ENCODE measurements around the gene FOXJ3.

FOXJ3 gene

DNA sequence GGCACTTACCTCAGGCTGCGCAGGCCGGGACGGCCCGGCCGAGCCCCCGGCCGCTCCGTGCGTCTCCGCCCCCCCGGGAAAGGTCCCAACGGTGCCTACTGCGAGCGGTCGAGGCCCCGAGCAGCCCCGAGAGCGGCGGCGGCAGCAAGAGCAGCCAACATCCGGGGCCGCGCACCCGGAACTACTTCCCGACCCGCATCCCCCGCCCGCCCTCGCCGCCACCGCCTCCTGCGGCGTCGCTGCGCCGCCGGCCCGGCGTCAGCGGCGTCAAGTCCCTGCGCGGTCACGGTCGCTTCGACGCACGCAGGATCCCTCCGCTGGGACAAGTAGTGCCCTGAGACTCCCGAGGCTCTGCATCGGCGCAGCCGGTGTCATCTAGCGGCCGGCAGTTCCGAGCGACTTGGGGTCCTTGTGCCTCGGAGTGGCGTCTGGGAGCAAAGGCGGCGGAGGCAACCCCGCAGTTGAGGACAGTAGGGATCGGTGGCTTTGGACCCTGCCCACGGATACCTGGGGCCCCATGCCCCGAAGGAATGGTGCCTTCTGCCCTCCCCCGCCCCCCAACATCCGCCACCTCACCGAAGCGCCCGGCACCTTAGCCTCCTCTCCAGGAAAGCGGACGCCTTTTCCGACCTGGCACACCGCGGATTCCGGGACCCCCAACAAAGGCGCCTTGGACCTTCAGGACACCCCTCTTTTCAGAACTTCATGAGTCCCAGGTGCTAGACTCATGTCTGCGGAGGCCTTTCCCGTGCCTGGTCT lies at the start of gene FOXJ3:
TSS of gene FOXJ3 (minus strand) at position 186 of the 759 bp plus-strand sequence. CDS start 24,142 bp downstream, outside the sequence.
- DNase-seq (ENCODE audit: insufficient read length, low spot score) (peak; percentile 81), FAIRE-seq (no peak)

DNA sequence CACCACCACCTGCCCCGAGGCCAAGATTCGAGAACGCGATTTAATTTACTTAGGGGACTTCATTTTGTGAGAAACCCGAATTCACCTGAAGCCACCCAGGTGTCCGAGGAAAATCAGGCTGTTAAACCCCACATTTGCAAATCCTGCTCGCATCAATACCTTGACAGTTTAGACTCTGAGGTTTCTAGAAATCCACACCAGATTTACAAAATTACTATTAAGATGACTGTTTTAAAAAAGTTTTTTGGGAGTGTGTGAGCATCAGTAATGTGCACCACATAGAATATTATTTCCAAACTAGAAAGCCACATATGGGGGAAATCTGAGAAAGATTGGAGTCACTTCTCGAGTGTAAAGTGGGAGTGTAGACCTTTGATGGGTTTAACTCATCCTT lies 46.2 kb upstream of the FOXJ3 start:
- no peak for DNase-seq (ENCODE audit: insufficient read length, low spot score)
- FAIRE-seq = peak; percentile 23

DNA sequence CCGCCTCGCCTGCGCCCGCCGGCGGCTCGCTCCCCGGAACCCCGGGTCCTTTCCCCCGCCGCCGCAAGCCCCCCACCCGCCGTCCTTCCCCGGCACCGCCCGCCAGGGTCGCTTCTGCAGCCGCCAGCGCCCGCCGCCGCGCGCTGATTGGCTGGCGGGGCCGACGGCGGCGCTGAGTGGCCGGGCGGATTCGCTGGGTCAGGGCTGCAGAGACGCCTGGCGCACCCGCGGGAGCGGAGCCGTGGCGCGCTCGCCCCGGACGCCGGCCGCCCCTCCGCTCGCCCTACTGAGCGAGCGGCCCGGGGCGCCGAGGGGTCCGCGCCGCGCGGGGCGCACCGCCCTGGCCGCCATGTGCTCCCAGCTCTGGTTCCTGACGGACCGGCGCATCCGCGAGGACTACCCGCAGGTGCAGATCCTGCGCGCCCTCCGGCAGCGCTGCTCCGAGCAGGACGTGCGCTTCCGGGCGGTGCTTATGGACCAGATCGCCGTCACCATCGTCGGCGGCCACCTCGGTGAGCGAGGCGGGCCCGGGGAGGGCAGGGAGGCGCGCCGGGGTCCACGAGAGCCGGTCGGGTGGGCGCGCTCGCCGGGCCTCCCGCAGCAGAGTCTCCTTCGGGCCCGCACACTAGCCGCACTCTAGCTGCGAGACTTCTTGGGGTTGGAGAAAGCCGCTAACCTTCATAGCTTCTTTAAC lies 45.7 kb upstream of the FOXJ3 start, which contains the start of gene RIMKLA:
TSS of gene RIMKLA (plus strand) at position 207 of the 694 bp plus-strand sequence. CDS start at position 350, 143 bp downstream.
- DNase-seq (ENCODE audit: insufficient read length, low spot score) (peak; percentile 86), FAIRE-seq (peak; percentile 65)

DNA sequence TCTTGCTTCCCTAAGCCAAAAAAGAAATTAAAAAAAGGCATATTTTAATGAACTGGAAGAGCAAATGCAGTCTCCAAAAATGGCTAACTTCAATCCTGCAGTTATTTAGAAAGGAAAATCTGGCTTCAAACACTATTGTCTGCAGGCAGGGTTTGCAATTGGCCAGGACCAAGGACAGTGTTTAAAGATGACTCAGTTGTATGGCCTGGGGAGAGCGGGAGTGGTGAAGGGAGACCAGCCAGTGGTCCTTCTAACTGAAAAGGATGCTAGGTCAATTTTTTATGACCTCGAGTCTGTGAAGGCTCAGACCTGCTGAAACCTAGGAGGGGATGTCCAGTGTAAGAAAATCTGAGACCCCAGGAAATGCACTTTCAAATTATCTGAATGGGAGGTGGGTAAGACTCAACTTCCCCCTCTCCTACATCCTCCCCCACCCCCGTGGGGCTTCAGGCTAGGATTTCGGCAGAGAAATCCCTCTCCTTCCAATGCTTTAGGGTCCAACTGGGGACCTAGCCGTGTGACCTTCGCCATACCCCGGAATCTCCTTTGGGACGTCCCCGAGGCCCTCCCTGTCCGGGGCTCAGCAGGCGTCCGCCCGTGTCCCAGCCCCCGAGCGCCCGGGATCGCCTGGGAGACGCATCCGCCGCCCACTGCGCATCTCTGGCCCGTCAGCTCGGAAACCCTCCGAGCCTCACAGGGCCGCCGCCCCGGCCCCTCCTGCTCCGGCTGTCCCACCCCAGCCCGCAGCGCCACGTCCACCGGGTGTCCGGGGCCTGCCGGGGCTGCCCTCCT lies 45.0 kb upstream of the FOXJ3 start:
- DNase-seq (ENCODE audit: insufficient read length, low spot score) = peak; percentile 48
- peak; percentile 37 for FAIRE-seq

DNA sequence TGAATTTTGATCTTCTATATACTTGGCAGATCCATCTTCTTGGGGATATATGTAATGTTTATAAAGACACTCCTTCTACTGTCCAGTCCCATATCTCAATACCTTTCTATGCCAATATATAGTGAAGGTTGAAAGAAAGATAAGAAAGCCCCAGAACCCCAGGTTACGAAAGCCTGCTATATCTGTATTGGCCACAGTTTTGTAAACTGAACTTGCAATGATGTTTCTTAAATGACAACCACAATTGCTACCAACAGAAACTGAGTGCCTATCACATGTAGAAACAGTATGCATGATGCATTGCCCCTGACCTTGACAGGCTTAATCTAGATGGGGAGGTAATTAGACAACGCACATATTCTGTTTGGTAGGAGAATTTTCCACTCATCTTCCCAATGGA lies 37.8 kb upstream of the FOXJ3 start:
- DNase-seq (ENCODE audit: insufficient read length, low spot score) (no peak), FAIRE-seq (no peak)

DNA sequence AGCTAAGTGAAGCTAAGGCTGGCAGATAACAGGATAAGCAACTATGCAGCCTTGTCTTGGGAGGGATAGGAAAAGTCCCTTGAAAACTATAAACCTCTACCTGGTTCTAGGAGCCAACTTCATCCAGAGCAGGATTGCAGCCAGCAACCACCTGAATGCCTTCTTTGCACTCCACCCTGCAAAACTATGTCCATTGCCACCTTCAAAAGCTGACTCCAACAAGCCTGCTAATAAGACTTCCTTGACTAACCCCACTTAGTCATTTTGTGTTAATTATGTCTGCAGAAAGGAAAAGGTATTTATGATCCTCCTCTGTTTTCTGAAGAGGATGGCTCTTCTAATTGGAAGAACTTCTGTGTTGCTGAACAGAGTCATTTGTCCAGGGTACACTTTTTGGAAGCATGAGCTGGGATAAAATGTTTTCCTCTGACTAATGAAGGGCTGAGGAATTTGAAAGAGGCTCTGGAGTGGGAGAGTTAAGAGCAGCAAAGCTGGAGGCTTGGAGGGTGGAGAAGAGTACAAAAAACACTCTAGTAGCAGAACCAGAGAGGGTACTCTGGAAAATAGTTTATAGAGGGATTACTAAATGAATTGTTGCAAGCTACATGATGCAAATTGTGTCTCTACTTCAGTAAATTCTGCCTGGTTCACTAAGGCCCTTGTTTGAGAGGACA lies 36.0 kb upstream of the FOXJ3 start:
- FAIRE-seq = no peak

DNA sequence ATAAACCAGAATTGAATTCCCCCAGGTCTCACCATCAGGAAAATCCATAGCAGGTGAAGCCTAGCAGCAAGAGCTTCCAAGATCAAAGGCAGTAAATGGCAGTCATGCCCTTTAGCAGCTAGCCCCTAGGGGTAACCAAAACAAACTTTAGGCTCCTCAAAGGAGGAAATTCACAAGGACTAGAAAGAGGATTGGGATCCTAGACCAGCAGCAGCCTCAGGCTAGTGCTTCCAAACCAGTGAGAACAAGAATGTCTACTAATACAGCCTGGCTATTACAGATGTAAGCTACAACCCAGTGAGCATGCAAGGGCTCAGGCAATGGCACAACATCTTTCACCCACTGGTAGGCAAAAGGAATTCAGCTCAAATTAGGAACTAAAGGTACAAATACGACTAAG lies 34.4 kb upstream of the FOXJ3 start:
- DNase-seq (ENCODE audit: insufficient read length, low spot score) = no peak
- no peak for FAIRE-seq

More for the DNA sequence above, 36.0 kb upstream of the FOXJ3 start:
- no peak for DNase-seq (ENCODE audit: insufficient read length, low spot score)

DNA sequence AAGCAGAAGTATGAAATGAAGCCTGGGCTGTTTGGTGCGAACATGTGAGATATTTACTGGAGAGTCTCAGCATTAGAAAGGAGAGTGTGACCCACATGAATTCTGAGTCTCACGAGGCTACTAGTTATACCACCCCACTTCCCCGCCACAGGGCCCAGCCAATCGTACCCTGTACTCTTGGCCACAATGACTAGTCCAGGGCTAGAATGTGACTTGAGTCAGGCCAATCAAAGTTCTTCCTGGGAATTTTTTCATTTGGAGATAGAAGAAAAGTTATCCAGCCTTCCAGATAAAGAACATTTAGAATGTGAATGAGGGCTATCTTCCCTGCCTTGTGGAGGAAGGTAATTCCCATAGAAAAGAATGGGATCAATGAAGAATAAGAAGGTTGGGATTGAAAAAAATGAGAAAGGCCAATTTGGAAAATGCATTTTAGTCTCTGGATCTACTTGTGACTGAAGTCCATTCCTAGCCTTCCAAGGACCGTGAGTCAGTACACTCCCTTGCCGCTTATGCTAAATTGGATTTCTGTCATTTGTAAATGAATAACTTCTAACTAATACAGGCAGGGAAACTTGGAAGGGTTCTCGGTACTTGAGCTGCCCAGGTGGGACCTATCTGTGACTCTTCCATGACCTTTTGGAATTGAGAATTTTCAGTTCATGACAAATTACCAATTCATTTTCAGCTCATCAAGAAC lies 33.2 kb upstream of the FOXJ3 start:
- FAIRE-seq (no peak), DNase-seq (ENCODE audit: insufficient read length, low spot score) (no peak)

DNA sequence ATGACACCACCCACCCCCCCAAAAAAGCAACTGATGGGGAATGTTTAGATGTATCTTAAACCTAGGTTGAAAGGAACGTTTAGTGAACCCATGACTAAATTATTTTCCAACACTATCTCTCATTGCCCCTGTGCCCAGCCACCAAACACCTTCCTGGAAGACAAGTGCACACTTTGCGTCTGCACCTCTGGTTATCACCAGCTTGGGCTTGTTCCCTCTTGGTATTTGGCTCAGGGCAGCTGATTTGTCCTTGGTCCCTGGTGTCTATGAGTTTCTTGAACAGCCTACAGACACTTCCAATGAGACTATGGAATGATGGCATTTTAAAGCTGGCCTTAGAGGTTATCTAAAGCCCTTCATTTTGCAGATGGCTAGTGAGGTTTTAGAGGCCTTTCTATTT lies 30.1 kb upstream of the FOXJ3 start:
- FAIRE-seq (no peak), DNase-seq (ENCODE audit: insufficient read length, low spot score) (no peak)

DNA sequence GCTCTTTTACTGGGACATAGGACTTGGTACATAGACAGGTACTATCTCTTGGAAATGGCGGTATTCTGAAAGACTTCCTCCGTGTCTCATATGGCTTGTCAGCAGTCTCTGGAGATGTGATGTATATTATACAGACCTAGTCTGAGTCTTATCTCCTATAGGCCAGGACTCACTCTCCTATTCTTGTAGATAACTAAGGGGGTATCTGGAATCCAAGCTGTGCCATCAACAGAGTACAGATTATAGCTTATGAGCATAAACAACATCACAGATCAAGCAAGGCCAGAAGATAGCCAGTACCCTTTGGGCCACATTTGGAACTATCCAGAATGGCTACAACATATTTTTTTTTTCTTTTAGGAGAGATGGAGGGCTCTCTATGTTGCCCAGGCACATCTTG lies 29.5 kb upstream of the FOXJ3 start:
- FAIRE-seq (no peak), DNase-seq (ENCODE audit: insufficient read length, low spot score) (no peak)

DNA sequence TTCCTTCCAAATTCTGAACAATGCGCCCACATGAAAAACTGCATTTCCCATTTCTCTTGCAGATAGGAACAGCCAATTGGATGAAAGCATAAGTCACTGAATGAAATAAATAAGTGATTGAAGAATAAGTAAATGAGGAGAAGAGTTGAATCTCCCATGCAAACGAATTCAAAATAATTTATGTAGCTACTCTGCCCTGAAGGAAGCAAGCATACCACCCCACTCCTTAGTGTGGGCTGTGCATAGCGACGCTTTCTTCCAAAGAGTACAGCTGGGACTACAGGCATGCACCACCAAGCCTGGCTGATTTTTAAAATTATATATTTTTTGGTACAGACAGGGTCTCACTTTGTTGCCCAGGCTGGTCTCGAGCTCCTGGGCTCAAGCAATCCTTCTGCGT lies 29.1 kb upstream of the FOXJ3 start:
- DNase-seq (ENCODE audit: insufficient read length, low spot score) (no peak), FAIRE-seq (no peak)

DNA sequence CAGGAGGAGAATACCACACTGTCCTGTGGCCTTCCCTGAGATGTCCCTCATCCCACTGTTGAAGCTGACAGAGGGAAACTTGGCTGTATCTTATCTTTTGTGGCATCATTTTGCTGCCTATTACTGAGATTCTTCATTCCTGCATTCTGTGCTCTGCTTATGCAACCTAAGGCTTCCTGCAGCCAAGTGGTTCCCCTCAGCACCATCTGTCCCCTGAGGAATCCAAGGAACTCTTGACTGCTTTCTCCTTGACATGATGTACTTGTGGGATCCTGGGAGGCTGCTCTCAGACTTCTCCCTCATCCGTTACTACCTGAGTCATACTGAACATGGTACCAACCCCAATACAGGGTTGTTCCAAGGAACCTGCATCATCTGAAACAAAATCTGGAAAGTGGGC lies 24.4 kb upstream of the FOXJ3 start:
- FAIRE-seq (no peak), DNase-seq (ENCODE audit: insufficient read length, low spot score) (no peak)

DNA sequence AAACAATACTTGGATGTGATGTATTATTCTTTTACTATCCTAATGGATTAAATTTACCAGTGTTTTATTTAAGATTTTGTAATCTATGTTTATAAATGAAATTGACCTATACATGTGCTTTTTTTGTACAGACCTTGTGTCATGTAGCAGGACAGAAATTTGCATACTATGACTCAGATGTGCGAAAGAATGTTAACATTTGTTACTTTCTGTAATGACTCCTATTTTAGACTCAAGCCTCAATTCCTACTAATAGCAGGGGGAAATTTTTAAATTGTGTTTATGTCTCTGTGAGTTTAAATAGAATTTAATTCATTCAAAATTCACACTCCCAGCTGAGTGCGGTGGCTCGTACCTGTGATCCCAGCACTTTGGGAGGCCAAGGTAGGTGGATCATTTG lies 23.8 kb upstream of the FOXJ3 start:
- FAIRE-seq (no peak), DNase-seq (ENCODE audit: insufficient read length, low spot score) (no peak)

DNA sequence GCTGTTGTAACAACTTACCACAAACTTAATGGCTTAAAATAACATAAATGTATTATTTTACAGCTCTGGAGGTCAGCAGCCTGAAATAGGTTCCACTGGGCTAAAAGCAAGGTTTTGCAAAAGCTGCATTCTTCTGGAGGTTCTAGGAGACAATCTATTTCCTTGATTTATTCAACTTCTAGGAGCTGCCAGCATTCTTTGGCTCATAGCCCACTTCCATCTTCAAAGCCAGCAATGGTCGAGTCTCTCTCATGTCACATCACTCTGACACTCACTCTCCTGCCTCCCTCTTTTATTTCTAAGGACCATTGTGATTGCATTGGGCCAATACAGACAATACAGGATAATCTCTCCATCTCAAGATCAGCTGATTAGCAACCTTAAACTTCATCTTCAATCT lies 15.1 kb upstream of the FOXJ3 start:
- DNase-seq (ENCODE audit: insufficient read length, low spot score) (no peak), FAIRE-seq (no peak)

DNA sequence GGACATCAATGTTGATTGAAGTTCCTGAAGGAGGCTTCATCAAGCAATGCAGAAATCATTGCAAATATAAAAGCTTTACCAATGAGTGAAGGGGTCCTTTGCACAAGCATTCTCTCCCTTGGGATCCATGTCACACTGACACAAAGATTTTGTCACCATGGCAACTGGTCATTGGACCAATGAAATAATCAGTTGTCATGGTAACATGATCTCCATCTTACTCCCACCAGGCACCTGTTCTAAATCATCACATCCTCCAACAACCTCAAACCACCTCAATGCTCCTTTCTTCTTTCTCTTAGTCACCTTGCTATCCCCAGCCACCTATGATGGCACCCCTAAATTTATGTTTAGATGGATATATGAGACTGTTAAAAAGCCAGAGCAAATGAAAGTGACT lies 13.5 kb upstream of the FOXJ3 start:
- no peak for DNase-seq (ENCODE audit: insufficient read length, low spot score)
- FAIRE-seq = no peak

DNA sequence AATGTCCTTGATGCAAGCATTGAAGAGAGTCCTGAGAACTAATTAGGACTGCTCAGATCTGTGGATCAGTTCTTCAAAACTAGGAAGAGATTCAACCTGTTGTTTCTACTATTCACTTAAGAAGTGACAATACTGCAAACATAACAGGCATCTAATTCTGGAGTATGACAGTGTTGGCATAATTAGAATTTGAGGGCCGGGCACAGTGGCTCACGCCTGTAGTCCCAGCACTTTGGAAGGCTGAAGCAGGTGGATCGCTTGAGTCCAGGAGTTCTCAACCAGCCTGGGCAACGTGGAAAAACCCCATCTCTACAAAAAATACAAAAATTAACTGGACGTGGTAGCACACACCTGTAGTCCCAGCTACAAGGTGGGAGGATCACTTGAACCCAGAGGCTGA lies 8.0 kb upstream of the FOXJ3 start:
- DNase-seq (ENCODE audit: insufficient read length, low spot score) (no peak), FAIRE-seq (no peak)

DNA sequence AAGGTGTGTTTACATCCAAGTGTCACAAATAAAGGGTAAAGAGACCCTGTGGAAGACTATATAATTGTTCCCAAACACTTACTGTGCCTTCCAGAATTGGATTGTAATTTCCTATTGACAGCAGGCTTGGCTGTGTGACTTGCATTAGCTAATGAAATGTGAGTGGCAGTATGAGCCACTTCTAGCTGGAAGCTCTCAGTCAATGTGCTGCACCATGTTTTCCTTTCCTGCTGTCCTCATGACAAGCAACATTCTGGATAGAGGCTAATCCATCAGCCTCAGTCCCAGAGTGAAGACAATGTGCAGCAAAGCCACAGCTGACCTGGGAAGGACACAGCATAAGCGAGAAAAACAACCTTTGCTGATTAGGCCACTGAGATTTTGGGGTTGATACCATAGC lies 5.9 kb upstream of the FOXJ3 start:
- DNase-seq (ENCODE audit: insufficient read length, low spot score) (no peak), FAIRE-seq (no peak)

DNA sequence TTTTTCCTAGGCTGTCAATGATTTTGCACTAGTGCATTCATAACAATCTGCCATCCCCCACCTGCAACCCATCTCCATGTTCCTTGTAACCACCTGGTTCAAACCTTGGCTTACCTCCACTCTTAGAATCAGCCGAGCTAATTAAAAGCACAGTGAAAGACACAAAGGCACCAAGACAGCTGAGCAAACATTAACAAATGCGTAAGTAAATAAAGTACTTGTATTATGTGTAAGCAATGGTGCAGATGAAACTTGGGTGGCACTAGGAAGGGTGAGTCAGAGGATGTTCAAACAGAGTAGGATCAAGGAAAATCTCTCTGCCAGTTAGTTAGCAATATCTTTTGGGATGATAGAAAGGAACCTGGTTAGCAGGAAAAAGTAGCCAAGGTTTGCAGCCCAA lies 5.1 kb upstream of the FOXJ3 start:
- DNase-seq (ENCODE audit: insufficient read length, low spot score) (no peak), FAIRE-seq (no peak)

DNA sequence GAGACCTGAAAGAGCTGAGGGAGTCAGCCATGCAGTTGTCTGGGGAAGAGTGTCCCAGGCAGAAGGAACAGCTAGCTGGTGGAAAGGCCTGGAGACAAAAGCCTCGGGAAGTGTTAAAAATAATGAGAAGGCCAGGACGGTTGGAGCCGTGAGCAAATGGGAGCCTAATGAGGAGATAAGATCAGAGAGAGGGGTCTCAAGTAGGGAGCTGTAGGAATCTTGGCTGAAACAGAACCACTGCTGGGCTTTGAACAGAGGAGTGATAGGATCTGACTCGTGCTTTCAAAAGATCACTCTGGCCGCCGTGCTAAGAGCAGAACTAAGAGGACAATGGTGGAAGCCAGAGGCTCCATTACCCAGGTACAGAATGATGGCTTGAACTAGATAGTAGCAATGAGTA lies 1.9 kb upstream of the FOXJ3 start:
- FAIRE-seq = no peak
- no peak for DNase-seq (ENCODE audit: insufficient read length, low spot score)

DNA sequence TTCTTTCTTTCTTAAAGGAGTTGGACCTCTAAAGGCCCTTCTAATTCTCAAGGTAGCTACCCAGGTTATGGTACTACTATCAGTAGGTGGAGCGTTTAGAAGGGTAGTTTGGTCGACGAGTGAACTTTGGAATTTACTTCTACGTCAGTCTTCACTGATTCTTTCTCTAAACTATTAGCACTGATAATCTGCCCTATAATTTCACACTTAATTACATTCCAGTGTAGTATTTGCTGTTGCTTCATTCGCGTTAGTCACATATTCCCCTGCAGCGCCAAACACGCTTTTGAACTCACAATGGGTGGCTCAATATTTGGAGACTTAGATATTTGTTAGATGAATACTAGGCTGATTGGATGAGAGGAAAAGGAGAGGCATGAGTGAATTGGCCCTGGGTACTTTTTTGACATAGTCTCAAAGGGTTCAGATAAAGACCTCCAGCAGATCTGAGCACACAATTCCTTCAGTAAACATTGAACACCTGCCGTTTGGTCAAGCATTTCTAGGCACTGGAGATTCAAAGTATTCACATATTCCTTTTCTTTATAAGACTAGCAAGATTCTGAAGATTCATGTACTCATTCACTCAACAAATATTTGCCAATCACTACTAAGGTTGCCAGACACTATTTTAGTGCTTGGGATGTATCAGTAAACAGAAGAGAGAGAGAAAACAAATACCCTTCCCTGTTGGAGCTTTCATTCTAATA lies 929 bp upstream of the FOXJ3 start:
- FAIRE-seq = peak; percentile 90
- no peak for DNase-seq (ENCODE audit: insufficient read length, low spot score)
